Liver (tissue), 9 donors: ENCODE results near the gene RAB3GAP1. TPM values are rescaled to one million over a fixed set of nuclear protein-coding genes. Genes with fewer than 3 reads are reported as not detected.
A peak's percentile ranks its signal among the peaks of the same experiment; 100 is the strongest.

ENCODE experiments used
- DNase-seq: peaks from one replicate; pipeline ENCODE4 v3.0.0-alpha.2; 2017; ENCODE audit warnings: low spot score
- H3K27ac ChIP-seq, 2 donors: one replicate each; pipeline ENCODE4 v1.7.0; 2013; ENCODE audit warnings: inconsistent platforms in 2 of 2, low read length in 2 of 2, control low read depth in 1 of 2, low read depth in 1 of 2, mild to moderate bottlenecking in 1 of 2
- H3K27me3 ChIP-seq, 4 donors: one replicate each; pipeline versions ENCODE4 v1.6.1 to v1.7.0; 2013; ENCODE audit warnings: low read length in 3 of 4, inconsistent platforms in 1 of 4, mild to moderate bottlenecking in 1 of 4, moderate library complexity in 1 of 4; ENCODE audit not compliant: control insufficient read depth in 4 of 4, insufficient read depth in 4 of 4
- H3K36me3 ChIP-seq, 4 donors: one replicate each; pipeline versions ENCODE4 v1.6.1 to v1.7.0; 2013; ENCODE audit warnings: low read length in 3 of 4, mild to moderate bottlenecking in 3 of 4, low read depth in 1 of 4, moderate library complexity in 1 of 4; ENCODE audit not compliant: control insufficient read depth in 4 of 4, insufficient read depth in 3 of 4
- H3K4me1 ChIP-seq, 4 donors: one replicate each; pipeline versions ENCODE4 v1.6.1 to v1.7.0; 2013; ENCODE audit warnings: low read length in 3 of 4, mild to moderate bottlenecking in 3 of 4, moderate library complexity in 1 of 4; ENCODE audit not compliant: control insufficient read depth in 4 of 4, insufficient read depth in 4 of 4
- H3K4me3 ChIP-seq, 3 donors: one replicate each; pipeline versions ENCODE4 v1.6.1 to v1.7.0; 2013; ENCODE audit warnings: low read length in 3 of 3, control low read depth in 1 of 3, low read depth in 1 of 3, mild to moderate bottlenecking in 1 of 3
- H3K9ac ChIP-seq, 2 donors: one replicate each; pipeline ENCODE4 v1.7.0; 2013; ENCODE audit warnings: low read length in 2 of 2, mild to moderate bottlenecking in 2 of 2, moderate library complexity in 2 of 2, control low read depth in 1 of 2, low read depth in 1 of 2
- H3K9me3 ChIP-seq, 4 donors: one replicate each; pipeline versions ENCODE4 v1.6.1 to v1.7.0; 2013; ENCODE audit warnings: low read length in 3 of 4; ENCODE audit not compliant: control insufficient read depth in 4 of 4
- ATF3 ChIP-seq: IDR thresholded peaks from 2 replicates; pipeline ENCODE4 v1.6.1; 2016; ENCODE audit warnings: antibody characterized with exemption
- CTCF ChIP-seq: fragments of 150-350 bp; IDR thresholded peaks from 2 replicates; pipeline ENCODE4 v1.5.1; 2017; ENCODE audit warnings: improper control_type of control experiment, low read depth, low read length; ENCODE audit not compliant: missing input control
- EGR1 ChIP-seq, 2 donors: IDR thresholded peaks; 2 replicates each; pipeline ENCODE4 v1.6.1; 2016 to 2018; ENCODE audit warnings: antibody characterized with exemption in 2 of 2, low read depth in 2 of 2
- FOXA1 ChIP-seq: IDR thresholded peaks from 2 replicates; pipeline ENCODE4 v1.6.1; 2016; ENCODE audit warnings: antibody characterized with exemption
- FOXA2 ChIP-seq: IDR thresholded peaks from 2 replicates; pipeline ENCODE4 v1.6.1; 2016; ENCODE audit warnings: antibody characterized with exemption
- GABPA ChIP-seq, 2 donors: IDR thresholded peaks in 1 of 2; conservative IDR thresholded peaks in 1 of 2; 2 replicates each; pipeline ENCODE4 v1.6.1; 2016; ENCODE audit warnings: antibody characterized with exemption in 2 of 2, mild to moderate bottlenecking in 1 of 2, moderate library complexity in 1 of 2
- HNF4A ChIP-seq, 2 donors: conservative IDR thresholded peaks; 2 replicates each; pipeline ENCODE4 v1.6.1; 2016; ENCODE audit warnings: antibody characterized with exemption in 2 of 2, mild to moderate bottlenecking in 2 of 2
- HNF4G ChIP-seq: IDR thresholded peaks from 2 replicates; pipeline ENCODE4 v1.6.1; 2016; ENCODE audit warnings: antibody characterized with exemption
- JUND ChIP-seq, 2 donors: IDR thresholded peaks; 2 replicates each; pipeline ENCODE4 v1.6.1; 2016; ENCODE audit warnings: antibody characterized with exemption in 2 of 2
- MAX ChIP-seq: IDR thresholded peaks from 2 replicates; pipeline ENCODE4 v1.6.1; 2016; ENCODE audit warnings: antibody characterized with exemption
- NR2F2 ChIP-seq: IDR thresholded peaks from 2 replicates; pipeline ENCODE4 v1.6.1; 2016; ENCODE audit warnings: antibody characterized with exemption
- RAD21 ChIP-seq, 2 donors: IDR thresholded peaks; 2 replicates each; pipeline ENCODE4 v1.6.1; 2016; ENCODE audit warnings: antibody characterized with exemption in 2 of 2, mild to moderate bottlenecking in 2 of 2
- REST ChIP-seq: IDR thresholded peaks from 2 replicates; pipeline ENCODE4 v1.6.1; 2016; ENCODE audit warnings: antibody characterized with exemption, mild to moderate bottlenecking
- RXRA ChIP-seq, 2 donors: IDR thresholded peaks; 2 replicates each; pipeline ENCODE4 v1.6.1; 2017 to 2018; ENCODE audit warnings: antibody characterized with exemption in 2 of 2, mild to moderate bottlenecking in 1 of 2
- SP1 ChIP-seq: IDR thresholded peaks from 2 replicates; pipeline ENCODE4 v1.6.1; 2018; ENCODE audit warnings: antibody characterized with exemption, mild to moderate bottlenecking
- TAF1 ChIP-seq: conservative IDR thresholded peaks from 2 replicates; pipeline ENCODE4 v1.6.1; 2016; ENCODE audit warnings: antibody characterized with exemption, mild to moderate bottlenecking
- YY1 ChIP-seq: IDR thresholded peaks from 2 replicates; pipeline ENCODE4 v1.6.1; 2016; ENCODE audit warnings: antibody characterized with exemption, mild to moderate bottlenecking
- ZBTB33 ChIP-seq: IDR thresholded peaks from 2 replicates; pipeline ENCODE4 v1.6.1; 2016; ENCODE audit warnings: antibody characterized with exemption
- WGBS: extraction: QIAGEN DNeasy Blood & Tissue Kit; methylation state at CpG from one replicate; pipeline ENCODE4 v1.1.7; 2013; 5-methylcytosine and 5-hydroxymethylcytosine counted together
- polyA plus RNA-seq, 2 donors: library from polyadenylated mRNA; stranded (reverse) in 1 of 2; unstranded in 1 of 2; fragments of 200-250 nt in 1 of 2; fragments of >200 nt in 1 of 2; fragmentation: Nextera tagmentation in 1 of 2; extraction: Ambion mirVana in 1 of 2; gene quantifications; one replicate each; pipeline versions ENCODE4 v1.2.1 to v1.2.3, GENCODE V29; 2013 to 2015
- total RNA-seq, 2 donors: library from RNA; depleted of rRNA; stranded (reverse); fragments of >200 nt; gene quantifications; one replicate each; pipeline ENCODE4 v1.2.3, GENCODE V29; 2014
- donor health status: healthy.
- donor health status: healthy.
- donor health status: healthy.
- donor health status: healthy.
- donor health status: healthy.

RAB3GAP1 gene
- total RNA-seq, result 10 to 100 TPM; 19.3 to 30.0 TPM
- 10 to 100 TPM in 1 of 2 donors, 1 to 10 TPM in 1; 8.8 to 10.8 TPM for polyA plus RNA-seq

- Histone ChIP-seq H3K4me1 (peaks cover 2 to 14% (median 12%) of the 10 kb centered on the region in 4 donors), H3K4me3 (peak within 1 kb of the TSS; percentile 83 to 100 (median 92)), H3K9ac (peak within 1 kb of the TSS; percentile 61 to 100), H3K36me3 (no peaks in the 10 kb centered on the region), H3K27ac (peak within 1 kb of the TSS; percentile 82 to 99), H3K9me3 (no peaks in the 10 kb centered on the region), H3K27me3 (no peaks in the 10 kb centered on the region)
- DNase-seq, result peak; percentile 77
- TF ChIP-seq EGR1 (IDR thresholded peaks at IDR 0.05; ENCODE audit: low read depth in 2 of 2) (peak; percentile 62 to 65), RAD21 (IDR thresholded peaks at IDR 0.05) (peak in 1 of 2 donors; percentile 12), NR2F2 (no peak), CTCF (no peak), JUND (IDR thresholded peaks at IDR 0.05) (peak in 1 of 2 donors; percentile 14), TAF1 (peak; percentile 57), ATF3 (no peak), REST (no peak), YY1 (peak; percentile 98), FOXA2 (no peak), MAX (no peak), SP1 (peak; percentile 8), GABPA (IDR thresholded peaks at IDR 0.05 in 1 of 2, conservative IDR thresholded peaks at IDR 0.05 in 1 of 2) (no peak), ZBTB33 (no peak), RXRA (IDR thresholded peaks at IDR 0.05) (no peak), HNF4G (no peak), FOXA1 (no peak), HNF4A (conservative IDR thresholded peaks at IDR 0.05) (peak in 1 of 2 donors; percentile 25)
- under 1% methylated on average over 45 of the region's 45 CpGs for WGBS
These were observed at the start of gene RAB3GAP1 for GRCh38 chr2:135052042-135052876. Gene RAB3GAP1, plus strand, starts transcription at chr2:135052292. Its CDS starts 16 bp downstream, at chr2:135052308.
